T-helper 2 cell treated with Interferon-gamma antibody and Interleukin-4, amounts not matched to agents 5 μg/mL and 100 μg/mL, for 36 hours (primary cell): ENCODE measurements around the gene MT4.

Source experiments
- DNase-seq: peaks from one replicate; pipeline ENCODE4 v3.0.0; 2021; ENCODE audit warnings: low spot score
- H3K27ac Mint-ChIP-seq: one replicate; pipeline ENCODE4 v1.8.0; 2021; ENCODE audit warnings: mild to moderate bottlenecking, mixed read lengths
- H3K27me3 Mint-ChIP-seq: one replicate; pipeline ENCODE4 v1.8.0; 2021; ENCODE audit warnings: low read depth, mixed read lengths
- H3K36me3 Mint-ChIP-seq: one replicate; pipeline ENCODE4 v1.8.0; 2021; ENCODE audit warnings: low read depth, mixed read lengths
- H3K4me1 Mint-ChIP-seq: one replicate; pipeline ENCODE4 v1.8.0; 2021; ENCODE audit warnings: low read depth, mixed read lengths
- H3K4me3 Mint-ChIP-seq: one replicate; pipeline ENCODE4 v1.8.0; 2022; ENCODE audit warnings: mild to moderate bottlenecking, moderate library complexity, mixed read lengths
- H3K9me3 Mint-ChIP-seq: one replicate; pipeline ENCODE4 v1.8.0; 2021; ENCODE audit warnings: mixed read lengths

Gene MT4

DNA sequence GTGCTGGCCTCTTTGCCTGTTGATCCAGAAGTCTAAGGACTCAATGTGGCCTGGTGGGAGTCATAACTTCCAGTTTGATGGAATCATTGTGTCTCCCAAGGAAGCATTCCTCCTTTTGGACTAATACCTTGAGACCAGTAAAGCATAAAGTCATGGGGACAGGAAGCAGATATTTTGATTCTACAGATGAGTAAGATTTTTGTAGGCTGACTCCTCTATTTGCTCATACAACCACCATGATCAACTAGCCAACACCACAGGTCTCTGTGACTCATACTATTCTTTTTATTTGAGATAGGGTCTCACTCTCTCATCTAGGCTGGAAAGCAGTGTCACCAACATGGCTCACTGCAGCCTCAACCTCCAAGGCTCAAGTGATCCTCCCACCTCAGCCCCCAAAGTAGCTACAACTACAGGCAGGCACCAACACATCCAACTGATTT is 49.7 kb downstream of the MT4 start:
- Mint-ChIP-seq H3K36me3 (peaks cover 1% of the 10 kb centered on the region), H3K4me1 (peaks cover 63% of the 10 kb centered on the region), H3K9me3 (no peaks in the 10 kb centered on the region), H3K27me3 (no peaks in the 10 kb centered on the region), H3K27ac (peak overlapping the region; percentile 57), H3K4me3 (no peak overlapping the region)
- DNase-seq = peak; percentile 64

DNA sequence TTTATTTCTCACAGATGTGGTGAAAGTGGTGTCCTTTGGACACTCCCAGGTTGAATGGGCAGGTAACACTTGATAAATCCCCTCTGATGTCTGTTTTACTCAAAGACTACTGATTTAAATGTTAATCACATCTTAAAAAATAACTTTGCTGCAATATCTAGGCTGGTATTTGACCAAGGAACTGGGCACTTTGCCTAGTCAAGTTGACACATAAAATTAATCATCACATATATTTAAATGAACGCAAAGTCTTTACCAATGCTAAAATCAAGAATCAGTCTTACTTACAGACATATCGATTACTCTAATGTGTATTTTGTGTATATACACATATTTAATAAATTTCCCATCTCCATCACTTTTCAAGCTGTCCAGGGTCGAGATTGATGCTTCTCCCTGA is 50.5 kb downstream of the MT4 start:
- no peak overlapping the region for H3K4me3 Mint-ChIP-seq
- H3K36me3 Mint-ChIP-seq = peaks cover 2% of the 10 kb centered on the region
- H3K4me1 Mint-ChIP-seq = peaks cover 58% of the 10 kb centered on the region
- H3K27me3 Mint-ChIP-seq = no peaks in the 10 kb centered on the region
- DNase-seq = no peak
- H3K9me3 Mint-ChIP-seq = no peaks in the 10 kb centered on the region
- no peak overlapping the region for H3K27ac Mint-ChIP-seq

DNA sequence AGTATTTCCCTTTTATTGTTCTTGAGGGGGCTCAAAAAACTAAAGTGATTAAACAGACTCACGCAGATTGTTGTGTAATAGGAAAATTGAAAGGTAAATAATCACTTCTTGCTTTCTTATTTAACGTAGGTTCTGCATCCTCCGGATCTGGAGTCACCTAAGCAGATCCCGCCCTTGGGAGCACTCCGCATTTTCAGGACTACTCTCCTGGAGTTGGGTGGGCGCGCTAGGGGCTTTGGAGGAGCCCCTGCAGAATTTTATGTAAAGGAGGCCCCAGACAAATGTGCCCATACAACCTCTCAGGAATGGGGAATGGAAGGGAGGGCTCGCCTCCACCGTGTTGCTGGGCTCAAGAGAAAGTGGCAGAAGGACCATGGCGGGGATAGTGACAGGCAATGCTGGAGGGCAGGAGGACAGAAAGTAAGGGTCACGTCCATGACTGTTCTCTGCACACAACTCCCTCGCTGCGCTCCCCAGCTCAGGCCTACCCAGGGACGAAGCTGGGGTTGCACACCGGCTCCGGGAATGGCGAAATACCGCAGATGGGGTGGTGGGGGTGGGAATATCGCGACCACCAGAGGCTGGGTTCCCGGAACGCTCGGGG is 51.8 kb downstream of the MT4 start:
- peak overlapping the region; percentile 52 for H3K27ac Mint-ChIP-seq
- no peaks in the 10 kb centered on the region for H3K9me3 Mint-ChIP-seq
- H3K36me3 Mint-ChIP-seq = peaks cover 2% of the 10 kb centered on the region
- no peak for DNase-seq
- H3K27me3 Mint-ChIP-seq = no peaks in the 10 kb centered on the region
- peak overlapping the region; percentile 86 for H3K4me3 Mint-ChIP-seq
- peaks cover 44% of the 10 kb centered on the region for H3K4me1 Mint-ChIP-seq

DNA sequence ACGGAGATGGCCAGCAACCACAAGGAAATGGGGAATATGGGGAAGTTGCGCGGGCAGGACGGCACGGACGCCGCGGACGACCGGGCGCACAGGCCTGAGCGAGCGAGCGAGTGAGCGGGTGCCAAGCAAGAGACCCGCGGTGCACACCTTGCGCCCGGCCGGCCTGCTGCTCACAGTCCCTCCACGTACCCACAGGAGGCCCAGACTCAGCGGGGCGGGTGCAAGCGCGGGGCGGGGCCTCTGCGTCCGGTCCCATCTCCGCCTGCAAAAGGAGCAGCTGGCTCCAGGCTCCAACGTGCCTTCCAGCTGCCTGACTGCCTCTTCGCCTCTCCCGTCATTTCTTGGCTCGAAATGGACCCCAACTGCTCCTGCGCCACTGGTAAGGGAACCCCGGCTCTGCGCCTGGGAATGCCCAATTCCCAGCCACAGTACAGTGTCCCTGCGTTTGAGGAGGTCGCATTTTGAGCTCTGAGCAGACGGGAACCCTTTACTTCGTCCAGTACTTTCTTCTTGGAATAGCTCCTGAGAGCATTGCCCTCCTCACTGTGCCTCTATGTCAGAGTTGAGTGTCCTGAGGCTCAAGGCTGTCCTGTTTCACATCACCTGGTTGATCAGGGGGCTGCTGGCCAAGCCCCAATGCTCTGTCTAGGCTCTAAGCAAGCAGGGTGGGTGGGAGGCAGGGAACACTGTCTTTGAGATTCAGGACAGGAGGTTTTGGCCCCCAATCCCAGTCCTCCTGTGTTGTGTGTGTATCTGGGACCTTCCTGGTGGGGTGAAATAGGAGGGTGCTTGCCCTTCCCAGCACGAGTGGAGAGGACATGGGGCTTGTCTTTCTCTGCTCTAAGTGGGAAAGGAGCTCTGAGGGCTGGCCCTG is 52.6 kb downstream of the MT4 start:
- Mint-ChIP-seq H3K36me3 (peaks cover 2% of the 10 kb centered on the region), H3K27ac (peak overlapping the region; percentile 58), H3K4me1 (peaks cover 42% of the 10 kb centered on the region), H3K9me3 (no peaks in the 10 kb centered on the region), H3K27me3 (no peaks in the 10 kb centered on the region), H3K4me3 (peak overlapping the region; percentile 86)
- DNase-seq = peak; percentile 67

DNA sequence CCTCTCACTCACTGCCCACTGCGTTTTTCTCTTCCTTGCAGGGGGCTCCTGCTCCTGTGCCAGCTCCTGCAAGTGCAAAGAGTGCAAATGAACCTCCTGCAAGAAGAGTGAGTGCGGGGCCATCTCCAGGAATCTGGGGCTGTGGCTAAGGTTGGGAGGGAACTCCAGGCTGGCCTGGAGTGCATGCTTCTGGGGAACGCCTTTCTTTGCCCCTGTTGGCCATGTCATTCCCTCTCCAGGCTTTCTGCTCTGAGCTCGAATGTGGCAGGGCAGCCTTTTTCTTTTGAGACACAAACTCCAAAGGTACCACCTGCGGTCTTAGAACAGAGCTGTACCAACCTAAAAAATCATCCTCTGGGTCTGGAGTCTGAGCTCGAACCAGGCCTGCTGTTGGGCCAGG is 53.3 kb downstream of the MT4 start:
- peak overlapping the region; percentile 50 for H3K27ac Mint-ChIP-seq
- no peaks in the 10 kb centered on the region for H3K27me3 Mint-ChIP-seq
- peak overlapping the region; percentile 86 for H3K4me3 Mint-ChIP-seq
- DNase-seq = no peak
- no peaks in the 10 kb centered on the region for H3K9me3 Mint-ChIP-seq
- H3K4me1 Mint-ChIP-seq = peaks cover 40% of the 10 kb centered on the region
- peaks cover 2% of the 10 kb centered on the region for H3K36me3 Mint-ChIP-seq
